Renal pelvis (tissue), 4 donors: ENCODE data around the gene HUS1. TPM values are rescaled to one million over a fixed set of nuclear protein-coding genes. Genes with fewer than 3 reads are reported as not detected.
"Not testable (repeated sequence)": the region's sequence is repeated elsewhere in the genome, so short reads cannot be mapped to it uniquely, and the experiment has no call there.

Source experiments
- DNase-seq: peaks from one replicate; pipeline ENCODE4 v3.0.0-alpha.2; 2013
- polyA plus RNA-seq, 3 donors: library from polyadenylated mRNA; unstranded; fragments of 120-200 nt; gene quantifications; one replicate each; pipeline ENCODE4 v1.2.1, GENCODE V29; 2013; ENCODE audit not compliant: insufficient read length in 3 of 3

Gene HUS1
- polyA plus RNA-seq, 3 donors: 16.3 to 27.9 (median 23.6) TPM

DNA sequence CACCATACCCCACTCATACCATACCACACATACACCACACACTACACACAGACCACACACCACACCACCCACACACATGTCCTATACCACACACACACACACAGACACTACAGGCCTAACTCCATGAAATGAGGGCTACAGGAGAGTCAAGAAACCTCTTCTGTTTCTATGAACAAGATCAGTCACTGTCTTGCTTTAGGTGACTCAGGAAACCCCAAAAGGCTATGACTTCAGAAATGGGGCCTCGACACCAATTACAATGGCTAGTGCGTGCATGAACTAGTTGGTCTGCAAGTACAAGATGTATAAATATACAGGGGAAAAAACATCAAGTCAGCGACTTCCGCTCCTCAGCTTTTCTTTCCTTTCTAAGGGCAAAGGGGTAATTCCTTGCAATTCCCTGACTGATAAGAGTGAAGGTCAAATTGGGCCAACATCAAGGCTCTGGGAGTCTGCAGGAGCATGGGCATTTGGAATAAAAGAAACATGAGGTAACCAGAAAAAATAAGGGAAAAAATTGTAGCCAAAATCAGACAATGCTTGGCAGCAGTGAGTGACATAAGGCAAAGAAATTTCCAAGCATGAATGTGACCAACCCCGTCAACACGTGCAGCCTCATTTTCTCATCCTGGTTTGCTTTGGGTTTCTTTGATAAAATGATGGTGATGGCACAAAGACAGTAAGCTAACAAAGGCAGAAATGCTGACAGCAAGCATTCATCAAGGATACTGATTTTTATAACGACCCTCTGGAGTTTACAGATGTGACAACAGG, 32.6 kb downstream of the HUS1 start:
- no peak for DNase-seq

DNA sequence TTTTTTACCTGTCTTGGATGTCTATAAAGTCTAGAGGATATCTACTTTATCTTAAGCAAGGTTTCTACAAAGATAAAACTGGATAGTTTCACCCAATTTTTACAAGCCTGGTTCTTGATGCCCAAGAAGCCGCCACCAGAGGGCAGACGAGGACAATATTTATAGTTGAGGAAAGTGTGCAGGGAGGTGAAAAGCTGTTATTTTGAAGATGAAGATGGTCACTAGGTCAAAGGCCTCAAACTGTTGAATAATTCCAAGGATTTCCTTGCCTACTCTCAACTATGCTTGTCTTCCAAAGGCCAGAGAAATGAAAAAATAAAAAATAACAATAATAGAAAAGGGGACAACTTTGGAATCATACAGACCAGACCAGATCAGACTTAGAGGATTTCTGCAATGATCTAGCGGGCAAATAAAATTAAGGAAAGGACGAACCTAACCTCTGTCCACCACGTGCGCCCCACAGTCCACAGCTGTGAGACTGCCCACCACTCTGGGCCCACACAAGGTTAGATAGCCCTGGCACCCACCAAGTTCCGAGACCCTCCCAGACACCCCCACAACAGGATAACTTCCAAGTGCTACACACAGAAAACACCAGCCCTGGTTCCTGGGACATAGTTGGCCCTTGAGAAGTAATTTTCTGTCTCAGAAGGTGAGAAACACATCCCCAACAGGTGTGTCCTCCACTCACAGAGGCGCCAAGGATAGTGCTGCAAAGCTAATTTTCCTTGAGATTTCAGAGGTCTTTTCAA, 34.0 kb downstream of the HUS1 start:
- peak; percentile 50 for DNase-seq

DNA sequence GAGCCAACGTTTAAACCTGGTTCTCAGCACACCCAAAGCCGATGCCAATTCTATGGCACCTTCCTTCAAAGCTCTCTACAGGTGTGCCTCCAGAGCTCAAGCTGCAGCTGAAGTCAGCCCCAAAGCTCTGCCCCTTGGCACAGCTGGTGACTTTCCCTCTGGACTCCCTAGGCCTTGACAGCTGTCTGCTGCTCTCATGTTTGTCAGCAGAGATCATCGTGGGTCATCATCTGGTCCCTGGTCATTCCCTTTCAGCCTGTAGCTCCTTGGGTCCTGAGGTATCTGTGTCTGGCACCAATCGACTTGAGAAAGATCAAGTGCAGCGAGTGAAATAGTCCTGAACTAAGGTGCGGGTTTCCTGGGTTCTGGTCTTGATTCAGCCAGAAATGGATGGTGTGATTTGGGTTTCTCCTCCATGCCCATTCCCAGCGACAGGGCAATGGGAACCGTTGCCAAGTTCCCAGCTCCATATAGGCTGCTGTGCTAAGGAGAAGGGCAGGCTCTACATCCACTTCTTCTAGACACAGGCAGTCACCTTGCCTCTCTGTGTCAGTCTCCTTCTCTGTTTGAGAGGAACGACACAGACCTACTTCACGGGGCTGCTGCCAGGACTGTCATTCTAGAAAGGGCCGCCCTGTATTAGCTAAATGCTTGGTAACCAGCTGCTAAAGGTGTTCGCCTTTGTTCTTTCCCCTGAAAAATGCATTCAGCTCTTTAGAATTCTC, 34.7 kb downstream of the HUS1 start:
- DNase-seq: no peak

DNA sequence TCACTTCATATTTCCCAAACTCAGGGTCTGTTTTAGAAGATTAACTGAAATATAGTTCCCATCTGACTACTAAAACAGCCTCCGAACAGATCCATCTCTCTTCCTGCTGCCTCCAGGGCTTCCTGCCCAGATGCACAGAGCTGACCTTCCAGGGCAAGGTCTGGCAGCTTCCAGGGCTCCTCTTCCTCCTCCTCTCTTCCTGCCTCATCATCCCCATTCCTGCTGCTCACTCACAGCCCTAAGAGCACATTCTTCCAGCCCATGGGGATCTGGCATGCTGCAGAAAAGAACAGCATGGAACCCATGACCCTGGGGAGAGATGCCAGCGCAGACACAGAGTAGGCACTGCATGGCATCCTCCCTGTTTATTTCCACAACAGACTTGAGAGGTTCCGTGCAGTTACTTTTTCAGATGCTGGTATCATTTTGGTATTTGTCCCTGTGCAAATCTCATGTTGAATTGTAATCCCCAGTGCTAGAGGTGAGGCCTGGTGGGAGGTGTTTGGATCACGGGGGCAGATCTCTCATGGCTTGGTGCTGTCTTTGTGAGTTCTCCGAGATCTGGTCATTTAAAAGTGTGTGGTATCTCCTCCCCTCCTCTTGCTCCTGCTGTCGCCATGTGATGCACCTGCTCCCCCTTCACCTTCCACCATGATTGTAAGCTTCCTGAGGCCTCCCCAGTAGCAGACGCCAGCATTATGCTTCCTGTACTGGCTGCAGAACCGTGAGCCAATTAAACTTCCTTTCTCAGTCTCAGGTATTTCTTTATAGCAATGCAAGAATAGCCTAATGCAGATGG, 35.5 kb downstream of the HUS1 start:
- DNase-seq: no peak

DNA sequence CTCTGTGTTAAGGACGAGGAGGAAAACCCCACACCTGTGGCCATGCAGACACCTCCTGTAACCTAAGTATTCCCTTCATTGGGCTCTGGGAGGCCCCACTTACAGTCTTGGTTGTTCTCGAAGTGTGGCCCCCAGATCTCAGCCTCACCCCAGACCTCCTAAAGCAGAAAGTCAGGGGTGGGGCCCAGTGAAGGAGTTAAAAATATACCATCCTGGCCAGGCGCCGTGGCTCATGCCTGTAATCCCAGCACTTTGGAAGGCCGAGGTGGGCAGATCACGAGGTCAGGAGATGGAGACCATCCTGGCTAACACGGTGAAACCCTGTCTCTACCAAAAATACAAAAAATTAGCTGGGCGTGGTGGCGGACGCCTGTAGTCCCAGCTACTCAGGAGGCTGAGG, 36.8 kb downstream of the HUS1 start:
- not testable (repeated sequence) for DNase-seq

DNA sequence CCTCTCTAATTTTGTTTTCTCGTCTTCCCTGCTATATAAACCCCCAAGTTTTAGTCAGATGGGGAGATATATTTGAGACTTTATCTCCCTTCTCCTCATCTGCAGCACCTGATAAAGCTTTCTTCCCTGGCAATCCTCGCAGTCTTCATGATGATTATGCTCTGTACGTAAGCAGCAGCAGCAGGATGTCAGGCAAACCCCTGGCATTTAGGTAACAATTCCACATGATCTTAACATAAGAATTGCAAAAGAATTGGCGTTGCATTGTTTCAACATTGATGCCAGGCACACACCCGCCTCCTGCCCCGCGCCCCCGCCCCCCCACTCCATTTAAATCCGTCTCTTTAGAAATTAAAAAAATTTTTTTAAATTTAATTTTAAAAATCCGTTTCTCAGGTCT, 37.3 kb downstream of the HUS1 start:
- no peak for DNase-seq

DNA sequence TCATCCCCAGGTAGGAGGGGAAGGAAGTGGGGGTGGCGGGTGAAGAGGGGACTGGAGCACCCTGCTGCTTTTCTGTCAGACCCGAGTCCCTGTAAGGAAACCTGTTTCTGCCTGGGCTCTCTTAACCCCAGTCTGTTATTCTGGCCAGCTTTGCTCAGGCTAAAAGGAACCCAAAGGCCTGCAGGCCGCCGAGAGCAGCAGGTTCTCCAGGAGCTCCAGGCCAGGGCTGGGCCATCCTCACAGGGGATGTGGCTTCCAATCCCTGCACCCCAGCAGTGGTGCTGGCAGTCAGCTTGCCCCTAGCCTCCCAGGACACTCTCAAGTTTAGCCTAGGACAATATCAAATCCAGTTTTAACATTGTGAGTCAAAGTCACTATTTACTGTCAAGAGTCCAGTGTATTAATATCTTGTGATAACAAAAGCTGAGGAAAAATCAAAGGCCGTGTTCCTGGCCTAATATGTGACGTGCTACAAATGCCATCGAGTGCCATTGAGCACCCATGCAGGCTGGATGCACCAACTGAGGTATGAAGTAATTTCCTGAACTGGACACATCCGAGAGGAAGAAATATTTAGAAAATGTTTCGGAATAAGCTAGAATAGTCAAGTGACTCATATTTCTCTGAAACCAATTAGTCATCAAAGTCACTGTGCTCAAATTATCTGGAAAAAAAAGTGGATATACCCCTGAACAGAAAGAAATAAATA, 38.1 kb downstream of the HUS1 start:
- no peak for DNase-seq

DNA sequence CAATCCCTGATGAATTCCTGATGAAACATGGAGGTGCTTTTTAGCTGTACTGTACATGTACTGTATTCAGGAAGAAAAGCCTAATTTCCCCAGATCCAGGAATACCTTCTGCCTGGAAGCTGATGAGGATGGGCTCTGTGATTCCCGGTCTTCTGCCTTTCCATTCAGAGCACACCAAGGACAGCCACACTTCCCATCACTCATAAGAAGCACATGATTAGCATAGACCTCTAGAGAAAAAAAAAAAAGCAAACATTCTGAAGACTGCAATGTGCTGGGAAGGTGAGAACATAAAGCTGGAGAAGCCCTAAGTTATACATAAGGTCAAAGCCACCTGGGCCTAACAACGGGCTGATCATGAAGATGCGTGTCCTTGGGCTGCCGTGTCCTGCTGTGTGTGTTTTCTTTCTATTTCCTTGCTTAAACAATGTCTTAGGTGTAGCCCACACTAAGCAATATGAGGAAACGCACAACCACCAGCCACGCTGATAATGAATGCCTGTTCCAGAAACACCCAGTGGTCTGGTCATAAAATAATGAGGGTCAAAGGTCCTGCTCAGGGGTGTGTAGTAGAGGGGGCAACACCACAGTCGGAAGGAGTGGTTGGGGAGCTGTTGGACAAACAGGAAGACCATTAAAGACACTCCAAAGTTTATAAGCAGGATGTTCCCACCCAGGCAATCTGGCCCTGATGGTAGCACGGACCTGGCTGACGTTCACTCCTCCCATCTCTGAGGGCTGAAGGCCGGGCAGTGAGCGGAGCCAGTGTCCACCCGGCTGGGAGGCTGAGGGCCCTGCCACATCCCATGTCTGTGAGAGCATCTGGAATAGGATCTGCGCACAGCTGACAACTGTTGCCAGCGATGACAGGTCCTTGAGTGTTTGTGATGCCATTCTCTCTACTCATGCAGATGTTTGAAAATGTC, 39.1 kb downstream of the HUS1 start:
- no peak for DNase-seq

DNA sequence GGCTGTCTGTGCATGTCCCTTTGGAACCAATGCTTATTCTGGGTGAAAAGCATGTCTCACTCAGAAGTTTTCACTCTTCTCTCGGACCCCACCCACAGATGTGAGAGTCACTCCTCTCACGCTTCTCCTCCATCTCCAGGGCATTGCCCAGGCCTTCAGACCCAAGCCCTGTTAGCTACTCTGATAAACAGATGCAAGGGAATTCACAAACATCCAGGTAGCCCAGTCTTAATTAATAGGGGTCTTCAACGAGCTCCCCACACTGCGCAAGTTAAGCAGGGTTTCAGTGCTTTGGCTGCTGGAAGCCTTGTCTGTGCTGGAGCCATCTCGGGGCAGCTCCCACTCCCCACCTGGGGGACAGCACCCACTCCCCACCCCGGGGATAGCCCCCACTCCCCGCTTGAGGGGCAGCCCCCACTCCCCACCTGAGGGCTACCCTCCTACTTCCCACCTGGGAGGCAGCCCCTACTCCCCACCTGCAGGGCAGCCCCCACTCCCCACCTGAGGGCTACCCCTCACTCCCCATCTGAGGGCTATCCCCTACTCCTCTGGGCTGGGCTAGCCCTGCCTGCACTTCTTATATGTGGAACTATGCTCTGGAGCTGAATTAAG, 39.9 kb downstream of the HUS1 start:
- DNase-seq: no peak

DNA sequence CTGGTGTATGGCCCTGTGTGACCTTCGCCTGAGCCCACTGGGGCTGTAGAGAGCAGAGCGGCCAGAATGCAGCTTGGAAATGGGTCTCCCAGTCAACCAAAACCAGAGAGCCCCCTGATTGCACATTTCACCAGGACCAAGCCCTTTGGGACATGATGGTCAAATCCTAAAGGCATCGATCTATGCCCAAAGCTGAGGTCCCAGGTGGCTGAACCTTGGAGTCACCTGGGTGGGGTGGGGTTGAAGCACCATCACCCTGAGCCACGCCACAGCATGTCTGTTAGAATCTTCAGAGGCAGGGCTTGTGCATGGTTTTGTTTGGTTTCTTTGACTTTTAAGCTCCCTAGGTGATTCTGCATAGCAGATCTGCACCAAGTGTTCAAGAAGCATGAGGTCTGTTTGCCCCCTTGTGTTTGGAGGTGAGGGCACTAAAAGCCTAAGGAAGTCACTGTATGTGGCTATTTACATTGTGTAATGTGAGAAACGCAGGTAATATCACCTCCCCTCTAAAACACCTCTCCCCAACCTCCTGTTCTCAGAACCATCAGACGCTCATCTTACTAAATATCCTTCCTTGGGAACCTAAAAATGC, 40.7 kb downstream of the HUS1 start:
- DNase-seq: no peak

DNA sequence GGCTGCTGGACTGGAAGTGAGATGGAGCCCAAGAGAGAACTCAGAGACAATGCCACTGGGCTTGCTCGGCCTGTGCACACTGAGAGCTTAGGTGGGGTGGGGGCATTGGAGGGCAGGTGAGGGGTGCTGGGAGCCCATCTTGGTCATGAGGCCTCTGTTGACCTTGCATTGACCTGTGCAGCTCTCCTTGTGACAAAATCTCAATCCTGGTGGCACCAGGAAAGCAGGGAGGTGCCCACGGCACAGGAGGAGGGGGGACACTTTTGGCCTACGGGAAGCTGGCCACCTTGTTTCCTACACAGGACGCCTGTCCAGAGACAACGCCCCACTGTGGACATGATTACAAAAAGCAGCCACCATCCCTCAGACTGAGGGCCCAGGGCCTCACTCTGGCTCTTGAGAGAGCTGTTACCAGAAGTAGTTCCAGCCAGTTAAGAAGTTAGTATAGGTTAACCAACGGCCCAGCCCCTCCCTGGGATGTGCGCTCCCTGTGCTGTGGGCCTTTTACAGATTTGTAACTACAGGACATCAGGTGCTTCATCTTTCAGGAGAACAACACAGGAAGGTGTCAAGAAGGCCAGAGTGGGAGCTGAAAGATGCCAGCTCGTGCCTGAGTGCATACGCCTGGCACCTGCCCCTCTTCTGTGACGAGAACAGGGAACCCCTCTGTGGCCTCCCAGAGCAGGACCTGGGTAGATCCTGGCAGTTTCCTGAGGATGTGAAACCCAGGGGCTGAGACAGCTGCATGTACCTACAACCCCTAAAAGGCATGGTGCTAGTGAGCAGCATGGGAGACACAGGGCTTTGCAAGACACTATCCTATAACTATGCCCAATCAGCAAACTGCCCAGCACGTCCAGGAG, 41.5 kb downstream of the HUS1 start:
- no peak for DNase-seq

DNA sequence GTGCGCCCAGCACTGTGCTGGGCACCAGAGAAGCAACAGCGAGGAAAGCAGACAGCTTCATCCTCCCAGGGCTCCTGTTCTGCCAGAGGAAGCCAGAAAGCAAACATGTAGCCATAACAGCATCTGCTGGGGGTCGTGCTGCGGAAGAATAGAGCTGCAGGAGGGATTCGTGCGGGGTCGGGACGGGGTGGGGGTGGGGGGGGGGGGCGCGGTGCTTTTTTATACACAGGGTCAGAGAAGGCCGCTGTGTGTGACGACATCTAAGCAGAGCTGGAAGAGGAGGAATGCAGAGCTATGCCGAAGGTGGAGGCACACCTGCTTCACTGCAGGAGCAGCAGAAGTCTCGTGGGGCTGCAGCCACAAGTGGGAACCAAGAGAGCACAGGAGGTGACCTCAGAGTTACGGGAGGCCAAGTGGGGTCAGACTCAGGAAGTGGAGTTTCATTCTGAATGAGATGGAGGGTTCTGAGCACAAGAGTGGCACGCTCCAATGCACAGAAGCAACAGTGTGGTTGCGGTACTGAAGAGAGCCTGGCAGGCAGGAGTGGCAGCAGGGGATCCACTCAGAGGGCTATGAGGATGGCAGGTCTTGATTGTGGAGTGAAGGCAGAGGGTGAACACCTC, 42.2 kb downstream of the HUS1 start:
- no peak for DNase-seq

DNA sequence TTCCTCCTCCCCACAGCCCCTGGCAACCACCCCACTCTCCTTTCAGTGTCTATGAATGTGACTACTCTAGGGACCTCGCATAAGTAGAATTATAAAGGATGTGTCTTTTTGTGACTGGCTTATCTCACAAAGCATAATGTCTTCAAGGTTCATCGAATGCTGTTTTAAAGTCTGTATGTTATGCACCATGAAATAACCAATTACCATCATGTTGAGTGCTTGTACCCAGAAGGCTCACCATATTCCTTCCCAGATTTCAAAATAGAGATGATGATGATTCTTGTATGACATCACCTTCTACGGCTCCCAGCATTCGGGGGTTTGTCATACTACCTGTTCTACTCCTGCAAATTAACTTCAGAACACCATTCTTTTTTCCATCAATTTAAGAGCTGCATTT, 43.1 kb downstream of the HUS1 start:
- no peak for DNase-seq

DNA sequence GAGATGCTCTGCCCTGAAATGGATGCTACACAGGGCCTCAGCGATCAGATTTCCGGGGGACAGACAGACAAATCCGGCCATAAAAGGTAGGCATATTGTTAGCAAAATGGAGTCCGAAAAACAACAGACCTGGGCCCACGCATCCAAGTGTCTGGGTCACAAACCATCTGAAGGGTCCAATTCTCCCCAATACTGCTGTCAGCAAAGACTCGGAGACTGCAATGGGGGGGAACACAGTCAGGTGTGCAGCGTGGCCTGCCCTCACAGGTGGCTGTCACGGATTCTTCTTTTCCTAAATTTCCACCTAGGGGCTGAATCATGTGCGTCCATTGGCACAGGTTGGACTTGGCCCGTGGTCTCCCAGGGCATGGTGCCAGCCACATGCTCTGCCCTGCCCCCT, 44.1 kb downstream of the HUS1 start:
- no peak for DNase-seq

DNA sequence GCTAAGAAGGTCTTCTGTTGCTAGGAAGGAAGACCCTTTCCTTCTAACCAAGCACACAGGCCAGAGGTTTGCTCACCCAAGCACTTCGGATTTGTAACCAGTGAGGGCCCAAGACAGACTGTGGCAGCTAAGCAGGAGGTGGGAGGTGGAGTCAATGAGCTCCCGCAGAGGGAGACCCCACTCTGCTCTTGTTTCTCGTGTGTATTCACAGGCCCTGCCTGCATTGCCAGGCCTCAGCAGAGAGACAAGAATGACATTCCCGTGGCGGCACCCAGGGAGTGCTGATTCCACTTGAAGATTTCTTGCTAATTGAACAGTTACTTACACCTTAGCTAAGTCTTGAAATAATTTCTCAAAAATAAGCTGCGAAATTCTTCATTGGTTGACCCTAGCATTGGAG, 44.6 kb downstream of the HUS1 start:
- no peak for DNase-seq

DNA sequence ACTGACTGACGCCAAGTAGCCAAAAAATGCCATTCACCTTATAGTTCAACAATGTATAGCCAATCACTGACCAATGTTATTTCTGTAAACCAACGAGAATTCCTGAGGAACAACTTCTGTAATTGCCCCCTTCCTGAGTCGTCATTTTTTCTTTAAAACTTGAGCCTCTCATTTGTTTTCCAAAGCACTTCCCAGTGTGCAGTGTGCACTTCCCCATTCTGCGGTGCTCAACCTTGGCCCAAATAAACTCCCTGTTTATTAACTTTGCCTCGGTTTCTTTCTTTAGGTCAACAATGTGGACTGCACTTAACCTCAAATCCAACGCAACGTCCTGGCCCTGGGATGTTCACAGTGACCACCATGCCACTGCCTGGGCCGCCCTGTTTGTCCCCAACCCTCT, 46.2 kb downstream of the HUS1 start:
- no peak for DNase-seq

DNA sequence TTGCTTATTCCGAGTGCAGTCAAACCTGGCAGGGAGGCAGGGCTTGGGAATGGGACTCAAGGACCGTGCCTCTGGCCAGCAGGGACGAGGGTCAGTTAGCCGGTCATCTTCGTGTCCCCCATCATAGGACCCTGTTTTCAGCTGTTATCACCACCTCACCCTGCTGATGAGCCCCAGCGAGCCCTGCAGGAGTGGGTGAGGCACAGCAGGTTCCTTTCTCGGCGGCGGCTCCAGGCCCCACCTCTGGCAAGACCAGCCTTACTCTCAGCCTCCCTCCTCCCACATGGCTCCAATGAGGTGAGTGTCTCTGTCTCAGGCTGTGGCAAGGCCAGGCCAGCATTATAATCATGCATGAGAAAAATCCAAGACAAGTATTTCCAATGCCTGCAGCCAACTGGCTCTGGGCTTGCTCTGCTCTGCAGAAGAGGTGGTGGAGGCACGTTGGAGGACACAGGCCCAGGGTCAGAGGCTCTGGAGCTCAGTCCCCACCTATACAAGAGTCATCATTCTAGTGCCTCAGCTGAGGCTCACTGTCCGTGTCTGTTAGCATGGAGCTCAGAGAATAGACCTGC, 46.9 kb downstream of the HUS1 start:
- no peak for DNase-seq
